AG04450 (cell line): ENCODE results near the gene METTL9. TPM values are rescaled to one million over a fixed set of nuclear protein-coding genes. Genes with fewer than 3 reads are reported as not detected.
"Not testable (repeated sequence)": the region's sequence is repeated elsewhere in the genome, so short reads cannot be mapped to it uniquely, and the experiment has no call there.

ENCODE experiments used
- CTCF ChIA-PET: fragments of 300-600, 350-600 bp; formaldehyde crosslinking; extraction: SDS; loops from one replicate; lab custom pipeline; 2022; ENCODE audit warnings: antibody characterized with exemption, inconsistent platforms; lab: Charles Lee
- POLR2A ChIA-PET: fragments of 350-600 bp; formaldehyde crosslinking; extraction: SDS; loops from one replicate; lab custom pipeline; 2021; ENCODE audit warnings: antibody characterized with exemption, inconsistent platforms; lab: Yijun Ruan, JAX
- DNase-seq: peaks from one replicate; pipeline ENCODE4 v3.0.0-alpha.2; 2011; ENCODE audit warnings: low read depth, low spot score
- H3K27ac ChIP-seq: one replicate; pipeline ENCODE4 v1.5.1; 2012; ENCODE audit warnings: low read depth, low read length, control low read depth
- H3K27me3 ChIP-seq: one replicate; pipeline ENCODE4 v1.6.0; 2012; ENCODE audit warnings: low read length; ENCODE audit not compliant: control insufficient read depth, insufficient read depth
- H3K4me3 ChIP-seq: 2 replicates; pipeline ENCODE4 v1.5.1; 2011; ENCODE audit warnings: mild to moderate bottlenecking, low read depth, low read length, control low read depth
- H3K9me3 ChIP-seq: 2 replicates; pipeline ENCODE4 v1.5.1; 2012; ENCODE audit warnings: low read length; ENCODE audit not compliant: control insufficient read depth, insufficient read depth
- polyA plus RNA-seq: library from polyadenylated mRNA; depleted of rRNA; stranded (reverse); fragments of >200 nt; gene quantifications from 2 replicates; pipeline ENCODE4 v1.2.3, GENCODE V29; 2011
- TF ChIP-seq, protein P1 (sequence below): IDR thresholded peaks from 2 replicates; pipeline ENCODE4 v1.5.1; 2011; ENCODE audit warnings: low read depth, low read length, control low read depth, inconsistent platforms

METTL9 gene
- polyA plus RNA-seq, 1 experiment = 142 TPM

DNA sequence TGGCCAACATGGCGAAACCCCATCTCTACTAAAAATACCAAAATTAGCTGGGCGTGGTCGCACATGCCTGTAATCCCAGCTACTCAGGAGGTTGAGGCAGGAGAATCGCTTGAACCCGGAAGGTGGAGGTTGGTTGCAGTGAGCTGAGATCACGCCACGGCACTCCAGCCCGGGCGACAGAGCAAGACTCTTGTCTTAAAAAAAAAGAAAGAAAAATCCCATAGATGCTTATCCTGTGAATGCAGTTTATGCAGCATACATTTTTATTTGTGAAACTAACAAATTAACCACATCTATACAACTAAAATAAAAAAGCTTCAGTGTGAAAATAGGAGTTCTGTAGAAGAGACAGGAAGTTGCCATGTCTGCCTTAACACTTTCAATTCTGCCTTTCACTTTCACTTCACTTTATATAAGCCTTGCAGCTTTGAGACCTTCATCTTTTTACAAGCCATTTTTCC, 45.9 kb downstream of the METTL9 start:
- POLR2A ChIA-PET = no interaction called here
- H3K27me3 ChIP-seq = no peaks in the 10 kb centered on the region
- CTCF ChIA-PET = interaction anchor here (0.9 to 8.9 kb wide), 2 partner anchors 12 to 64 kb away, joined by 6 to 121 read pairs; no protein-coding TSS in a partner anchor
- TF ChIP-seq, protein P1, sequence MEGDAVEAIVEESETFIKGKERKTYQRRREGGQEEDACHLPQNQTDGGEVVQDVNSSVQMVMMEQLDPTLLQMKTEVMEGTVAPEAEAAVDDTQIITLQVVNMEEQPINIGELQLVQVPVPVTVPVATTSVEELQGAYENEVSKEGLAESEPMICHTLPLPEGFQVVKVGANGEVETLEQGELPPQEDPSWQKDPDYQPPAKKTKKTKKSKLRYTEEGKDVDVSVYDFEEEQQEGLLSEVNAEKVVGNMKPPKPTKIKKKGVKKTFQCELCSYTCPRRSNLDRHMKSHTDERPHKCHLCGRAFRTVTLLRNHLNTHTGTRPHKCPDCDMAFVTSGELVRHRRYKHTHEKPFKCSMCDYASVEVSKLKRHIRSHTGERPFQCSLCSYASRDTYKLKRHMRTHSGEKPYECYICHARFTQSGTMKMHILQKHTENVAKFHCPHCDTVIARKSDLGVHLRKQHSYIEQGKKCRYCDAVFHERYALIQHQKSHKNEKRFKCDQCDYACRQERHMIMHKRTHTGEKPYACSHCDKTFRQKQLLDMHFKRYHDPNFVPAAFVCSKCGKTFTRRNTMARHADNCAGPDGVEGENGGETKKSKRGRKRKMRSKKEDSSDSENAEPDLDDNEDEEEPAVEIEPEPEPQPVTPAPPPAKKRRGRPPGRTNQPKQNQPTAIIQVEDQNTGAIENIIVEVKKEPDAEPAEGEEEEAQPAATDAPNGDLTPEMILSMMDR = no peak
- DNase-seq = no peak
- no peak overlapping the region for H3K27ac ChIP-seq
- H3K4me3 ChIP-seq = no peak overlapping the region
- no peaks in the 10 kb centered on the region for H3K9me3 ChIP-seq

DNA sequence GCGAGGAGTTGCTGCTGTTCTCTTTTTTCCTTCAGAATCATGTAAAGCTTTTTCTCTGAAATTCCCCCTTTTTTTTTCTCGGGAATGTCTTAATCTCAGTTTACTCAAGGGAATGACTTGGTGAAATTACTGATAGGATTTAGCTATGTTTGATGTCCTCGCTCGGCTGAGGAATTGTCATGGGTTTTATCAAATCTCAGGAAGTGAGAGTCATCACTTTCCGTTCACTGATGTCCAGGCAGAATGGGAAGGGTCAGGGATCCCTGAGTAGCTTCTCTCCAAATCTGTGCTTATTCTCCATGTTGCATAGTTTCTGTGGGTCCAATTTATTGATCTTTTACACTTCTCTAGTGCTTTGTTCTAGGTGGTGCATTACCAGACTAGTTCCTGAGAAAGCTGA, 46.7 kb downstream of the METTL9 start:
- TF ChIP-seq, protein P1 = no peak
- Histone ChIP-seq H3K9me3 (no peaks in the 10 kb centered on the region), H3K4me3 (no peak overlapping the region), H3K27me3 (no peaks in the 10 kb centered on the region), H3K27ac (no peak overlapping the region)
- DNase-seq = no peak
- ChIA-PET POLR2A (no interaction called here), CTCF (interaction anchor here (0.9 to 8.9 kb wide), 3 partner anchors 12 to 543 kb away, joined by 3 to 121 read pairs (median 6); no protein-coding TSS in a partner anchor)

DNA sequence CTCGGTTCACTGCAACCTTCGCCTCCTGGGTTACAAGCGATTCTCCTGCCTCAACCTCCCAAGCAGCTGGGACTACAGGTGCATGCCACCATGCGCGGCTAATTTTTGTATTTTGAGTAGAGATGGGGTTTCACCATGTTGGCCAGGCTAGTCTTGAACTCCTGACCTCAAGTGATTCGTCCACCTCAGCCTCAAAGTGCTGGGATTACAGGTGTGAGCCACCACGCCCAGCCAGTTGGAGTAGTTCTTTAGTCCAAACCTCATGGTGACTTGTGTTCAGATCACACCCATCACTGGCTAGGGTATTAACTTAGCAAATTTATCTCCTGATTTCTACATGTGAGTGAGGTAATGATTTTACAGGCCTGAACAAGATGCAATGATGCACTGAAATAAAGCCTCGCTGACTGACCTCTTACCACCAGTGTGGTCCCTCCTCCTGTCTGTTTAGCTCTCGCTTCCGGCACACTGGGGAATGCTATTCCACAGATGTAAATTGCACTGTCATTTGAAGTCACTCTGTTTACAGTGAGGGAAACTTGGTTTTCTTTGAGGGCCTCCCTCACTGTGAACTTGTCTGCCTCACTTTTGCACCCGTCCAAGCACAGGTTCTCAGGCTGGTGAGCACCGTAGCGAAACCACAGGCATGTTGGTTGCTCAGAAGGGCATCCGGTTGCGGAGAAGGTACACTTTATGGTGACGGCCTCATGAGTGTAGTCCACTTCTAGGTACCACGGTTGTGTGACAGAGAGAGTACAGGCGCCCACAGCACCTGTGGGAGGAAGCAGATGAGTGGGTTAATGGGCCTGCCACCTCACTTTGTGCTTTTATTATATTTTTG, 47.6 kb downstream of the METTL9 start:
- POLR2A ChIA-PET = no interaction called here
- no peaks in the 10 kb centered on the region for H3K9me3 ChIP-seq
- CTCF ChIA-PET = interaction anchor here (0.9 to 8.9 kb wide), 2 partner anchors 11 to 542 kb away, joined by 3 to 121 read pairs; no protein-coding TSS in a partner anchor
- no peaks in the 10 kb centered on the region for H3K27me3 ChIP-seq
- H3K4me3 ChIP-seq = no peak overlapping the region
- TF ChIP-seq, protein P1 = no peak
- no peak for DNase-seq
- H3K27ac ChIP-seq = no peak overlapping the region

DNA sequence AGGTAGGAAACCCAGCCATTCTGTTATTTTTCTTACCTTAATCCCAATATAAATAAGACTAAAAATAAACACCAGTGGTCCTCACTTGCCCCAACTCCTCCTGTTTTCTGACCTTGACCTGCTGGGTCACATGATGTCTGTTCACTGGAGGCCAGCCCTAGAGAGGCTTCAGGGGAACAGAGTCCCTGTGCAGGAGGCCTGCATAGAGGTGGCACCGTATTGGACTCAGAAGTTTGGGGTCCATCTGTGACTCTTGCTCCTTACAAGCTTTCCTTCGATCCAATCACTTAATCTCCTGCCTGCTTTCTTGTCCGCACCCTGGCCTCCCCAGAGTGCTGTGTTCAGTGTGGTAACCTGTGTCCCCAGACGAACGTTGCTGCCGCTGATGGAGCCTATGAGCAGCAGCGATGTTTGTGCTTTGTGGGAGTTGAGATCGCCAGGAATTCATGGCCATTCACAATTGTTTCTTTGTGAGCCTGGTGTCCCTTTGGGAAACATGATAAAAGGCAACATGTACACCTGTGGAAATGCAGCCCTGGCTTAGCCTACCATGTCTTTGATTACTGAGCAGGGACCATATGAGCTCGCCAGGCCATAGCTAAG, 48.3 kb downstream of the METTL9 start:
- CTCF ChIA-PET = interaction anchor here (1.1 to 8.9 kb wide), 2 partner anchors 10 to 61 kb away, joined by 3 to 121 read pairs; no protein-coding TSS in a partner anchor
- DNase-seq = no peak
- no peaks in the 10 kb centered on the region for H3K27me3 ChIP-seq
- H3K27ac ChIP-seq = no peak overlapping the region
- POLR2A ChIA-PET = no interaction called here
- H3K4me3 ChIP-seq = no peak overlapping the region
- no peaks in the 10 kb centered on the region for H3K9me3 ChIP-seq
- TF ChIP-seq, protein P1 = no peak

DNA sequence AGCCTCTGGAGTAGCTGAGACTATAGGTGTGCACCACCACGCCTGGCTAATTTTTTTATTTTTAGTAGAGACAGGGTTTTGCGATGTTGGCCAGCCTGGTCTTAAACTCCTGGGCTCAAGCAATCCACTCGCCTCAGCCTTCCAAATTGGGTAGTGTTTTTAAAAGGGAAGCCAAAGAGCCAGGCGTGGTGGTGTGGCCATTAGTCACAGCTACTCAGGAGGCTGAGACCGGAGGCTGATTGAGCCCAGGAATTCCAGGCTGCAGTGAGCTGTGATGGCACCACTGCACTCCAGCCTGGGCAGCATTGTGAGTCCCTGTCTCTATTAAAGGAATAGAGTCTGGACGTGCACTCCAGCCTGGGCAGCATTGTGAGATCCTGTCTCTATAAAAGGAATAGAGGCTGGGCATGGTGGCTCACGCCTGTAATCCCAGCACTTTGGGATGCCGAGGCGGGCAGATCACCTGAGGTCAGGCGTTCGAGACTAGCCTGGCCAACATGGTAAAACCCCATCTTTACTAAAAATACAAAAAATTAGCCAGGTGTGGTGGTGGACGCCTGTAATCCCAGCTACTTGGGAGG, 50.5 kb downstream of the METTL9 start:
- POLR2A ChIA-PET = interaction anchor here (0.6 kb wide), 1 partner anchor 55 kb away, joined by 3 read pairs; no protein-coding TSS in a partner anchor
- CTCF ChIA-PET = interaction anchor here (1.1 to 8.9 kb wide), 2 partner anchors 8 to 9 kb away, joined by 3 to 121 read pairs; no protein-coding TSS in a partner anchor
- H3K4me3 ChIP-seq, H3K9me3 ChIP-seq, H3K27ac ChIP-seq, H3K27me3 ChIP-seq, DNase-seq: not testable (repeated sequence)
